AG04450 (cell line): ENCODE results near the gene SHTN1. TPM values are rescaled to one million over a fixed set of nuclear protein-coding genes. Genes with fewer than 3 reads are reported as not detected.

Source experiments
- CTCF ChIA-PET: fragments of 300-600, 350-600 bp; formaldehyde crosslinking; extraction: SDS; loops from one replicate; lab custom pipeline; 2022; ENCODE audit warnings: antibody characterized with exemption, inconsistent platforms; lab: Charles Lee
- POLR2A ChIA-PET: fragments of 350-600 bp; formaldehyde crosslinking; extraction: SDS; loops from one replicate; lab custom pipeline; 2021; ENCODE audit warnings: antibody characterized with exemption, inconsistent platforms; lab: Yijun Ruan, JAX
- DNase-seq: peaks from one replicate; pipeline ENCODE4 v3.0.0-alpha.2; 2011; ENCODE audit warnings: low read depth, low spot score
- H3K27ac ChIP-seq: one replicate; pipeline ENCODE4 v1.5.1; 2012; ENCODE audit warnings: low read depth, low read length, control low read depth
- H3K27me3 ChIP-seq: one replicate; pipeline ENCODE4 v1.6.0; 2012; ENCODE audit warnings: low read length; ENCODE audit not compliant: control insufficient read depth, insufficient read depth
- H3K4me3 ChIP-seq: 2 replicates; pipeline ENCODE4 v1.5.1; 2011; ENCODE audit warnings: mild to moderate bottlenecking, low read depth, low read length, control low read depth
- H3K9me3 ChIP-seq: 2 replicates; pipeline ENCODE4 v1.5.1; 2012; ENCODE audit warnings: low read length; ENCODE audit not compliant: control insufficient read depth, insufficient read depth
- polyA plus RNA-seq: library from polyadenylated mRNA; depleted of rRNA; stranded (reverse); fragments of >200 nt; gene quantifications from 2 replicates; pipeline ENCODE4 v1.2.3, GENCODE V29; 2011
- TF ChIP-seq, protein P1 (sequence below): IDR thresholded peaks from 2 replicates; pipeline ENCODE4 v1.5.1; 2011; ENCODE audit warnings: low read depth, low read length, control low read depth, inconsistent platforms

Gene SHTN1
- polyA plus RNA-seq, 1 experiment = 9.9 TPM

DNA sequence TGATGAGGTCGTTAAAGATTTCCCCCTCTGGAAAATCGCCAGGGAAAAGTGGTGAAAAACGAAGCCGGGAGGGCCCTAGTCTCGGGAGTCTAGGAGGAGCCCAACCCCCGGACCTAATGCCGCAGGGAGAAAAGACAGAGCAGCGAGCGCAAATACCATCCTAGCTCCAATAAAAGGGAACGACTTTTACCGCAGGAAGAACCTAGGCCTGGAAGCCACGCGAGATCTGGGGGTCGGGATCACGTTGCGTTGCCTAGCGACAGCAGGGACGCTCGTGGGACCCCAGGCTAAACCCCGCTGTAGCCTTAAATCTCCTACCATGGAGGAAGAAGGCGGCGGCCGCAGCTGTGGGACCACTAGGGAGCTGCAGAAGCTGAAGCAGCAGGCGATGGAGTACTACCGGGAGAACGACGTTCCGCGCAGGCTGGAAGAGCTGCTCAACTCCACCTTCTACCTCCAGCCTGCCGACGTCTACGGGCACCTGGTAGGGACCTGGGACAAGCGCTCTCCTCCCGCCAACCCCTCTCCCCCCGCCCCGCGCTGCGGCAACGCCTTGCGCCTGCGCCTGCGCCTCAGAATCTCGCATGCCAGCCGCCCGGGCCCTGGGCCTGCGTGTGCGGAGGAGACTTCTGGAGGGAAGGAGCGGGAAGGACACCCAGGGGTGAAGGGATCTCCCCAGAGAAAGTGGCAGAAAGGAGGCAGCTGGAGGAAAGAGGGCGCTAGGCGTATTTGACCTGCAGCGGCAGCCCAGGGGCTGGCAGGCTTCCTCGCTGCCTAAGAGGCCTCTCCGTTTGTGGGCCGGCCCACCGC, 155.5 kb downstream of the SHTN1 start, which contains the start of gene ENO4:
Gene ENO4, plus strand, starts transcription at position 252 of the 810 bp plus-strand sequence. Its CDS starts 68 bp downstream, at position 320.
- ChIA-PET CTCF (interaction anchor here (1.3 to 1.5 kb wide), 2 partner anchors 318 to 326 kb away, joined by 7 to 9 read pairs; no protein-coding TSS in a partner anchor), POLR2A (interaction anchor here (0.5 to 0.8 kb wide), 2 partner anchors 10 to 155 kb away, joined by 3 to 4 read pairs; partner anchors contain the start of gene SHTN1)
- Histone ChIP-seq H3K9me3 (no peaks in the 10 kb centered on the region), H3K27me3 (peaks cover 21% of the 10 kb centered on the region), H3K27ac (no peak within 1 kb of the TSS), H3K4me3 (peak within 1 kb of the TSS; percentile 75)
- peak; percentile 51 for DNase-seq
- TF ChIP-seq, protein P1, sequence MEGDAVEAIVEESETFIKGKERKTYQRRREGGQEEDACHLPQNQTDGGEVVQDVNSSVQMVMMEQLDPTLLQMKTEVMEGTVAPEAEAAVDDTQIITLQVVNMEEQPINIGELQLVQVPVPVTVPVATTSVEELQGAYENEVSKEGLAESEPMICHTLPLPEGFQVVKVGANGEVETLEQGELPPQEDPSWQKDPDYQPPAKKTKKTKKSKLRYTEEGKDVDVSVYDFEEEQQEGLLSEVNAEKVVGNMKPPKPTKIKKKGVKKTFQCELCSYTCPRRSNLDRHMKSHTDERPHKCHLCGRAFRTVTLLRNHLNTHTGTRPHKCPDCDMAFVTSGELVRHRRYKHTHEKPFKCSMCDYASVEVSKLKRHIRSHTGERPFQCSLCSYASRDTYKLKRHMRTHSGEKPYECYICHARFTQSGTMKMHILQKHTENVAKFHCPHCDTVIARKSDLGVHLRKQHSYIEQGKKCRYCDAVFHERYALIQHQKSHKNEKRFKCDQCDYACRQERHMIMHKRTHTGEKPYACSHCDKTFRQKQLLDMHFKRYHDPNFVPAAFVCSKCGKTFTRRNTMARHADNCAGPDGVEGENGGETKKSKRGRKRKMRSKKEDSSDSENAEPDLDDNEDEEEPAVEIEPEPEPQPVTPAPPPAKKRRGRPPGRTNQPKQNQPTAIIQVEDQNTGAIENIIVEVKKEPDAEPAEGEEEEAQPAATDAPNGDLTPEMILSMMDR = no peak

DNA sequence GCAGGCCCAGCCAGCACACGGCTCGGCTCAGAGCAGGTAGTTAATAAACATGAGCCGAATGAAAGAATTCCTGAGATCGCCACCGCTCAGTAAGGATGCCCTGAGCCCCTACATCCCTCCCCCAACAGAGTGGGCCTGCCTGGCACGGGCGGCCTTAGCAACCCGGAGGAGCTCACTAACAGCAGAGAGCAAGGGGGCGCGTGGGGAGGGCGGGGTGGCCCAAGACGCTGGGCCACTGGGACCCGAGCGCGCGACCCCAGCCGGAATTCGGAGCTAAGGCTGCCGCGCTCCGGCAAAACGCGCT, 156.1 kb downstream of the SHTN1 start:
- CTCF ChIA-PET = interaction anchor here (1.3 to 1.5 kb wide), 2 partner anchors 319 to 326 kb away, joined by 7 to 9 read pairs; no protein-coding TSS in a partner anchor
- Histone ChIP-seq H3K4me3 (peak overlapping the region; percentile 75), H3K27ac (no peak overlapping the region), H3K9me3 (no peaks in the 10 kb centered on the region), H3K27me3 (peaks cover 21% of the 10 kb centered on the region)
- POLR2A ChIA-PET = interaction anchor here (0.8 kb wide), 1 partner anchor 156 kb away, joined by 4 read pairs; the partner anchor contains the start of gene SHTN1
- TF ChIP-seq, protein P1 = no peak
- no peak for DNase-seq

DNA sequence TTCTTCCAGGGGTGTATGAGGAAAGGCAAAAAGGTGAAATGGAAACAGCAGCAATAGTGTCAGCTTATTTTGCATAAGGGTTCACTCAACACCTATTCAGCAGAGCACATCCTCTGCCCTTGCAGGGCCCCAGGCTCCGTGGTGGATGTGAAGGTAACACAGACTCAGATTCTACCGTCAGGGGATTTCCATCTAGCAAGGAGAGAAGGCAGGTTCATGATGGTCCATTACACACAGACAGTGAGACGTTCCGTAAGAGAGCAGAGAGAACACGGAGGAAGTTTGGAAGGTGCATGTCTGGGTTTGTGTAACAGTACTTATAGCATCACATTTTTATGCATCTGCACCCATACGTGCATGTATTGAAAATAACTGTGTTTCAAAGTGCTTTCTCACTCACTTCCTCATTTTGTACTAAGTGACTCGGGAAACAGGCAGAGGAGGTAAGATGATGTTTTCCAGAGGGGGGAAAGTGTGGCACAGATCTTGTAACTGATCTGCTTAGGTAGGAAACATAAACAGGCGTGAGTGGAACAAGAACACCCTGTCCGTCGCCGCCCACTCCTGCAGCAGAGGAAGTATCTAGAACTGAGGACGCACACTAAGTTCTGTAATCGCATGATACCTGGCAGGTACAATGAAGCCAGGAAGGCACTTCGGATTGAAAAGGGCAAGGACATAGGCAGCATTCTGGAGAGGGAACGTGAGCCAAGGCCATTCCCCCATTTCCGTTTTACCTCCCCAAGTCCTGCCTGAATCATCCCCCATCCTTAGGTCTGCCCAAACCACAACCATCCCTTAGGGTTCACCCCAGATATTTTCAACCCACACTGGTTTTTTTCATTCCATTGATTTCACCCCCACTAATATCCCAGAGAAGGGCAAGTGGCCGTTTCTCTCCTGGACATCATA, 156.7 kb downstream of the SHTN1 start:
- POLR2A ChIA-PET = interaction anchor here (0.8 kb wide), 1 partner anchor 156 kb away, joined by 4 read pairs; the partner anchor contains the start of gene SHTN1
- TF ChIP-seq, protein P1 = no peak
- DNase-seq = no peak
- Histone ChIP-seq H3K27me3 (peaks cover 21% of the 10 kb centered on the region), H3K27ac (no peak overlapping the region), H3K9me3 (no peaks in the 10 kb centered on the region), H3K4me3 (peak overlapping the region; percentile 75)
- CTCF ChIA-PET = interaction anchor here (1.3 to 1.5 kb wide), 2 partner anchors 319 to 327 kb away, joined by 7 to 9 read pairs; no protein-coding TSS in a partner anchor

DNA sequence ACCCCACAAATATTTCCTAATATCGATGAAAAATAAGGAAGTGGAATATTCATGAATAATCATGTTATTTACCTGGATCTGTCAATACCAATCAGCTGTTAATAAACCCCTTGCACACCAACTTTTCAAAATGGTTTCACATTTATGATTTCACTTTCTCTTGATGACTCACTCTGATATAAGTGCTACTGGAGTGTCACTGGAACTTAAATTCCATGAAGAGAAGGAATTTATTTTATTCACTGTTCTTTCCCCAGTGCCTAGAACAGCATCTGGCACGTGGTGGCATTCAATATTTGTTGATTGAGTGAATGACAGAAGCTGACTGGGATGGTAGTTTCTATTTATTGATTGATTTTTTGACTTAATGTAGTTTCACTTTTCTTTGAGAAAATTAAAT, 159.2 kb downstream of the SHTN1 start:
- ChIA-PET CTCF (interaction anchor here (1.1 to 1.8 kb wide), 2 partner anchors 9 to 58 kb away, joined by 3 to 9 read pairs; no protein-coding TSS in a partner anchor), POLR2A (no interaction called here)
- TF ChIP-seq, protein P1 = no peak
- Histone ChIP-seq H3K27ac (no peak overlapping the region), H3K9me3 (no peaks in the 10 kb centered on the region), H3K27me3 (peaks cover 20% of the 10 kb centered on the region), H3K4me3 (no peak overlapping the region)
- no peak for DNase-seq
